ENCODE results near the gene PRAF2. TPM values are rescaled to one million over a fixed set of nuclear protein-coding genes. Genes with fewer than 3 reads are reported as not detected.
A peak's percentile ranks its signal among the peaks of the same experiment; 100 is the strongest.

PRAF2 gene
- total RNA-seq, 1 donor from 2014 or later = 9.4 TPM

DNA sequence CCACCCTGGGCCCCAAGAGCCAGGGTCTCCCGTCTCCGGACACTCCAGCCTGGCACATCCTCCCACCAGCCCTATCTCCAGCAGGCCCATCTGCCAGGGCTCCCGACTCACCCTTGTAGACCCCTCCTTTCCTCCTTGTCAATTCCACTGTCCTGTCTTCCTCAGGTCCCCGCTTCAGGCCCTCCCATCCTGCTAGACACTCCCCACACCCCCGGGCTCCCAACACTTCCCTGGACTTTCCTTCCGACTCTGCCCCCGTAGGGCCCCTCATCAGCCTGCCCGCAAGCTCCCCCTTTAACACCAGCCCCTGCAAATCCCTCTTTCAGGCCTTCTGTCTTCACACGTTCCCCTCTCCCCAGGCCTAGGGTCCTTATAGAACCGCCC, 1.1 kb downstream of the PRAF2 start:
- no peak for DNase-seq (ENCODE audit: low spot score)

GRCh38 chrX:49071877-49072711, 1.7 kb downstream of the PRAF2 start:
- DNase-seq (ENCODE audit: low spot score) = peak; percentile 92

DNA sequence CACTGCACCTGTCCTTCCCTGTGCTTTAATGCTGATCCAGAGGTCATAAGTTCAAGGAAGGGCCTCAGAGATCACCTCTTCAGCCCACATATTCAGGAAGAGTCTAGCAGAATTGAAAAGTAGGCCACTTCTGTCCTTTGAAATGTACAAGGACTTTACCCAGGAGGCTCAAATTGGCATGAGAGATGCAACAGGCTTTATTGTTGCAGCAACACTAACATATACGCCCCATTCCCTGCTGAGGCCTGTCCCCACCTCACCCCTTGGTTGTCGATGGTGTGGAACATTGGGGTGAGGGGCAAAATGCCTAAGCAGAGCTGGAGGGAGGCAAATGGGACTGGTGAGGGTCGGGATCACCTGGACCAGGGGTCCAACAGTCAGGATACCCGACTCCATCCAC, 2.8 kb downstream of the PRAF2 start:
- DNase-seq (ENCODE audit: low spot score) = no peak

GRCh38 chrX:49069038-49069437, 4.8 kb downstream of the PRAF2 start:
- no peak for DNase-seq (ENCODE audit: low spot score)

DNA sequence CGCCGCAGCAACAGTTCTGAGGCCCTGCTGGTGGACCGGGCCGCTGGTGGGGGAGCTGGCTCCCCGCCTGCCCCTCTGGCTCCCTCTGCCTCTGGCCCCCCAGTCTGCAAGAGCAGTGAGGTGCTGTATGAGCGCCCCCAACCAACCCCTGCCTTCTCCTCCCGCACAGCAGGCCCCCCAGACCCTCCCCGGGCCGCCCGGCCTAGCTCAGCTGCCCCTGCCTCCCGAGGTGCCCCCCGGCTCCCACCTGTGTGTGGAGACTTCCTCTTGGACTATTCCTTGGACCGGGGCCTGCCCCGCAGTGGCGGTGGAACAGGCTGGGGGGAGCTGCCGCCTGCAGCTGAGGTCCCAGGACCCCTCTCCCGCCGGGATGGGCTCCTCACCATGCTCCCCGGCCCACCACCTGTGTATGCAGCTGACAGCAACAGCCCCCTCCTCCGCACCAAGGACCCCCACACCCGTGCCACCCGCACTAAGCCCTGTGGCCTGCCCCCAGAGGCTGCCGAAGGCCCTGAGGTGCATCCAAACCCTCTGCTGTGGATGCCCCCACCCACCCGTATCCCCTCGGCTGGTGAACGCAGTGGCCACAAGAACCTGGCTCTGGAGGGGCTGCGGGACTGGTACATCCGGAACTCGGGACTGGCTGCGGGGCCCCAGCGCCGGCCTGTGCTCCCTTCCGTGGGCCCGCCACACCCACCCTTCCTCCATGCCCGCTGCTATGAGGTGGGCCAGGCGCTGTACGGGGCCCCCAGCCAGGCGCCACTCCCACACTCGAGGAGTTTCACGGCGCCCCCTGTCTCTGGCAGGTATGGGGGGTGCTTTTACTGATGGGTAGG, 6.3 kb downstream of the PRAF2 start:
- no peak for DNase-seq (ENCODE audit: low spot score)

DNA sequence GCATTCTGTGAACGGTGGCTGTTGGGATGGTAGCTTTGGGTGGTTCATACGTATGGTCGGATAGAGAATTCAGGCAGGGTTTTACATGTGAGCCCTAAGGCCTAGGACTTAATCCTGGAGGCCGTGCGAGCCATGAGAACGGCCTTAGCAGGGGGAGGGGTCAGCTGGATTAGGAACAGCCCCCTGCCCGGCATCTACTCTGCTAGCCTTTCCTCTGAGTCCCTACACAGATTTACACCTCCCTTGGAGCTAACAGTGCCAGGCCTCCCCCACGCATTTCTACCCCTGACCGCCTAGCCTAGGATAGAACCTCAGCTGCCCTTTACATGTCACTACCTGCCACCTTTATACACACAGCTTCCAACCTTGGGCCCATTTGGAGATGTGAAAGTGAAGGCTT, 7.1 kb downstream of the PRAF2 start:
- DNase-seq (ENCODE audit: low spot score) = no peak

- DNase-seq (ENCODE audit: low spot score) = no peak
Measured at GRCh38 chrX:49066278-49066677, 7.5 kb downstream of the PRAF2 start.

DNA sequence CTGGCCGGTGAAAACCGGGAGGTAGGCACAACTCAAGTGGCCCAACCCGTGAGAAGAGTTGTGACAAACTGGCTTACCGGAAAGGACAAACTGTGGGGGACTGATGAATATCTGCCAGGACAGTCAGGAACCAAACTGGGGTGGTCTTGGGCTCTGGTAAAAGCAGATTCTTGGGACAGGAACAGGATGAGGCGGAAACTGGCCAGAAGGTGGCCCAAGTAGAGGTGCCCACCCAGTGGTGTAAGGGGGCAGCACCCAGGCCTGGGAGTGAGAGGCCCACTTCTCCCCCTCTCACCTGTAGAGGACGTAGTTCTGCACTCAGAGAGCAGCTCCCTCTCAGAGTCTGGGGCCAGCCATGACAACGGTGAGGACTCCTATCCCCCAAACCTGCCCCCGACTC, 9.1 kb downstream of the PRAF2 start:
- DNase-seq (ENCODE audit: low spot score) = no peak

- no peak for DNase-seq (ENCODE audit: low spot score)
Measured at GRCh38 chrX:49064303-49064702, 9.5 kb downstream of the PRAF2 start.

- DNase-seq (ENCODE audit: low spot score) = no peak
Measured at GRCh38 chrX:49063715-49064114, 10.1 kb downstream of the PRAF2 start.

DNA sequence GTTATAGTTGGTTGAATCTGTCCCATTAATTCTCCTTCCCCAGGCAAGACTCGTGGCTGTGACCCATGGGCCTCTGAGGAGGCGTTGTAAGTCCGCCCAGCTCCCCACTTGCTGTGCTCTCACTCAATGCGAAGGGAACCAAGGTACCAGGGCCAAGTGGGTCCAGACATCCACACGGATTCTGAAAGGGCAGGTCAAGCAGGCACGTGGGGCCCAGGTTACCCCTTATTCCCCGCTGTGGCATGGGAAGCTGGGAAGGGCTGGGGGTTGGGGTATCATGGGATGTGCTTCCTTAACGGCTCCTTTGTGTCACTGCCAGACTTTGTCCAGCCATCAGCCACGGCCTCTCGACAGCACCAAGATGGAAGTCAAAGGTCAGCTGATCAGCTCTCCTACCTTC, 11.9 kb downstream of the PRAF2 start:
- DNase-seq (ENCODE audit: low spot score) = no peak

GRCh38 chrX:49061490-49061889, 12.3 kb downstream of the PRAF2 start:
- DNase-seq (ENCODE audit: low spot score) = no peak

- no peak for DNase-seq (ENCODE audit: low spot score)
Measured at GRCh38 chrX:49060914-49061313, 12.9 kb downstream of the PRAF2 start.

DNA sequence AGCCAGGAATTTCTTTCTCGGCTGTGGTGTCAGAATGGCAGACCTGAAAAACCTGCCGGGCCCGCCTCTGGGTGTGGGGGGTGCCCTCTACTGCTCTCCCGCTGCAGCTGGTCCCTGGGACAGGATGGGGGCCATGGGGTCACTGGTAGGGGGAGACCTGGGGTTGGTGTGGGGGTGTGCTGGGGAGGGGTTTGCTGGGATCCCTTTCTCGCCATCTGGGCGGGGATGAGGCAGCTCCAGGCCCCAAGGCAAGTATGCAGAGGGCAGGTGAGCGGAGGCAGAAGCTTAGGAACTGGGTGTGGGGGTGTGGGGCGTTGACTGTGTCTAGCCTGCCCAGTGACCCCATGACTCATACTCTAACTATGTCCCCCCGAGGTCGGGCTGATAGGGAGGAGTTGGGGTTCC, 14.1 kb downstream of the PRAF2 start:
- DNase-seq (ENCODE audit: low spot score) = no peak

DNA sequence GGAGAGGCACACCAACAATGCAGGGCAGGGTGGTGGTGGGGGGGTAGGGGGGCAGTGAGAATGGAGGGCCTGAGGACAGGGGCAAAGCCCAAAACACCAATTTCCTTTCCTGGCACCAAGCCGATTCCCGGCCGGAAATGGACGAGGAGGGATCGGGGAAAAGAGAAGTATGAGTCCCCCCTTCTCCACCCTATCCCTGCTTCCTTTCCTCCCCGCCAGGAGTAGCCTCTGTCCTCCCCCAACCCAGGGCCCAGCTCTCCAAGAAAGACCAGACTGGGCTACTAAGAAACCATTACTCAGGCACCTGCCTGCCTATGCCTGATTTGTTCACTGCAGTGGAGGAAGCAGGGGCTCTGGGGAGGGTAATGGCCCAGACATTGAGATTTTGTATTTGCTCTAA, 14.6 kb downstream of the PRAF2 start:
- no peak for DNase-seq (ENCODE audit: low spot score)

DNA sequence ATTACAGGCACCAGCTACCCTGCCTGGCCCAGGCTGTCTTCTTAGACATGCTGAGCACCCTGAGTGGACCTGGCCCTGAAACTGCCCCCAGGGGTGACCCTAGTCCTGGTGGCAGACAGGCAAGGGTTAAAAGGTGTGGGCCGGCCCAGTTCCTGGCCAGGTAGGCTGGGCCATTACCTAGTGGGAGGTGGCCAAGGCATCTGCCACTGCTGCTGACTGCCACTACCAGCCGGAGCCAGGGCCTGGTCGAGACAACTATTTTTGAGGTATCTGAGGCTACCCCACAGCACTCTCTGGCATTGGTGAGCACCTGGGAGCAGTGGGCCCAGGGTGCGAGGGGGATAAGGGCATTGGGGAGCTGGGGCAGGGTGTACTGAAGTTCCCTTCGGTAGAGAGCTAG, 15.0 kb downstream of the PRAF2 start, which contains the start of gene CCDC120:
TSS of gene CCDC120 (plus strand) at position 206 of the 400 bp plus-strand sequence. CDS start 3,043 bp downstream, outside the sequence.
- DNase-seq (ENCODE audit: low spot score) = no peak

DNA sequence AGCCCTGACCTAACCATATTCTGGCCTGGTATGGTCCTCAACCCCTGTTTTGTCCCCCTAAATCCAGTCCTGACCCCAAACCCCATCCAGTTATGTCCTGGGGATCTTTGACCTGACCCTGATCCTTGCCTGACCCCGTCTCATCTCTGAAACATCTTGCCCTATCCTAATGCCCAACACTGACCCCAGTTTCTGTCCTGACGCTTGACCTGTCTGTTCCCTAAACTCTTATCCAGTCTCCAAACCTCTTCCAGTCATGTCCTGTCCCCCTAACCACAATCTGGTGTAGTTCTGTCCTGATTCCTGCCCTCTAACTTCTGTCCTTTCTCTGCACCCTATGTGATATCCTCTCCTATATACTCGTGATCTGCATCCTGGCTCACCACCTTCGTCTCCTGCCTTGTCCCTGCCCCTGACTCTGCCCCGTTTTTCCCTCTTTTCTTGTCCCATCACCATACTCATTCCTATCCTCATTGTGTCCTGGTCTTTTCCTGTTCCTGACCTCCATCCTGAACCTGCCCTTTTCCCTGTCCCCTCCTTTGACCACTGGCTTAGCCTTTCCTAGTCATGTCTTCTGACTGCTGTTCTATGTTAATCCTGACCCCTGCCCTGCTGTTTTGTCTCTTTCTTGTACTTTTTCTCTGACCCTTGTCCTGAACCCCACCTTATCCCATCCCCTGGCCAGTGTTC, 19.6 kb downstream of the PRAF2 start:
- no peak for DNase-seq (ENCODE audit: low spot score)

DNA sequence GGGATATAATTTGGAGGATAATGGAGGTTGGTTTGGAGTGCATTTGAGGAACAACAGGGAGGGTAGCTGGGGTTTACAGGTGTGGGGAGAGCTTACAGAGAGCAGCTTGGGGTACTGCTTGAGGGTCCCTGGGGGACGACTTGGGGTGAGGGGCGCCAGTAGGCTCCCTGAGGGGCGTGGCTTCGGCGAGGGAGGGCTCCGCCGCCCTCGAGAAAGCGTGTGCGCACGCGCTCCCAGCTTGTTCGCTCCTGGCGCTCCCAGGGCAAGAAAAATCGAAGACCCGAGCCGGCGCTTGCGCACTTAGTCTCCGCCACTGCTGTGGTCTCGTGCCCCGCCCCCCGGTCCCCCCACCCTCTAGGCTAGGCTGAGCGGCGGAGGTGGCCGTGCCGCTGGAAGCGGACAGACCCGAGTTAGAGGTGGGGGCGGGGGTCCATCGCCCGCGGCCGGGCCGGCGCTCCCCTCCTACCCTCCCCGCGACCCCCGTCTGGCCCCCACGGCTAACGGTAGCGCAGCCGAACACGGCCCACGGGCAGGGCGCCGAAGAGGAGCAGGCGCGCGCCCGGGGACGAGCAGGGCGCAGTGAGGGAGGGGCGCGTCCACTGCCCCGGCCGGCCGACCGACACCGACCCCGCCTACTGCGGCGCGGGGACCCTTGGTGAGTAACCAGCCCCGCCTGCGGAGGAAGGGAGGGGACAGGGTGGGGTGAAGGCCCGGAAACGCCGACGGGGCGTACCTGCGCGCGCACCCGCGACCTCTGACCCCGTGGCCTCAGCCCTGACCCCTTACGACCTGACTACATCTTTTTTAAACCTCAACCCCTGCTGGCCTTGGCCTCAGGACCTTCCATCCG, 20.4 kb downstream of the PRAF2 start:
- peak; percentile 71 for DNase-seq (ENCODE audit: low spot score)

DNA sequence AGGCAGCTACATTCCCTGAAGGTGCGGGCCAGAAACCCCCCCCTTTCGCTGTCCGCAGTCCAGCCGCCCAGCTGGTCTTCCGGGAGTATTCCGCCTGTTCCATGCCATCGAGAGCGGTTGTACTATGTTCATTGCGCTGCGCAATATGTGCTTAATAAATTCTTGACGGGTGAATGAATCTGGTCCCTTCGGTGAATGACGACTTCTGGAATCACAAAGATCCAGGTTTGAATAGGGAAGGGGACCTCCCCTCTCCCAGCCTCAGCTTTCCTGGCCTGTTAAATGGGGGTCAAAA, 29.9 kb downstream of the PRAF2 start:
- no peak for DNase-seq (ENCODE audit: low spot score)

DNA sequence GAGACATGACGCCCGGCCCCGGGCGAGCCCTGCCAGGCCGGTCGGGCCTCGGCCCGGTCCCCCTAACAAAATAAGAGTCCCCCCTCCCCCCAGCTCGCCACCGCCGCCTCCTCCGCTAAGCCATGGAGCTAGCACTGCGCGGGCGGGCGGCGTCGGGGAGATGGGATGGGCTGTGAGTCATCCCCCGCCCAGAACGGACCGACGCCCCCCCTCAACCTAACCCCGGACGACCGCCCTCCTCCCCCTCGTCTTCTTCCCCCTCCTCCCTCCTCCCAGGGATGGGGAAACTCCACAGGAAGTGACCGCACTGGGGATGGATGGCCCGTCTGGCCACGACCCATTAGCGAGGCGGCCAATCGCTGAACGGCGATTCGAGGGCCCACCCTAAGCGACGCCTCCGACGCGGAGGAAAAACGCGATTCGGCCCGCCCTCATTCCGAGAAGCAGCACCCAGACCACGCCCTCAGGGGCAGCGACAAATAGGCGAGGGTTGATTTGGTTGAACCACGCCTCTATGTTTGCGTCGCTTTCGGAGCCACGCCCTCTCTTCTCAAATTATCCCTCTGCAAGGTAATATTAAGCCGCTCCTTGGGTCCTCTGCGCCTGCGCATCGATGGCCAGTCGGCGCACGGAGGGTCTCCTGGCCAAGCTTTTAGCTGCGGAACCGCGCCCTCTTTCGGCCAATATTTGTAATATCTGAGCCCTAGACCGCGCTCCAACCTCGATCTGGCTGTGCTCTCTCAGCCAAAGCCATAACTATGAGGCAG, 30.4 kb downstream of the PRAF2 start, which contains the start of gene TFE3:
TSS of gene TFE3 (minus strand) at position 138 of the 767 bp plus-strand sequence. CDS start at position 7, 131 bp downstream.
- peak; percentile 99 for DNase-seq (ENCODE audit: low spot score)
